Hematopoietic multipotent progenitor cell treated with erythropoietin and hydrocortisone succinate and interleukin-3 and kit ligand, for 17 days (in vitro differentiated cells): ENCODE data around the gene COL4A1.

Experiments
- DNase-seq: peaks from one replicate; pipeline ENCODE4 v3.0.0-alpha.2; 2015; ENCODE audit warnings: low spot score

COL4A1 gene

DNA sequence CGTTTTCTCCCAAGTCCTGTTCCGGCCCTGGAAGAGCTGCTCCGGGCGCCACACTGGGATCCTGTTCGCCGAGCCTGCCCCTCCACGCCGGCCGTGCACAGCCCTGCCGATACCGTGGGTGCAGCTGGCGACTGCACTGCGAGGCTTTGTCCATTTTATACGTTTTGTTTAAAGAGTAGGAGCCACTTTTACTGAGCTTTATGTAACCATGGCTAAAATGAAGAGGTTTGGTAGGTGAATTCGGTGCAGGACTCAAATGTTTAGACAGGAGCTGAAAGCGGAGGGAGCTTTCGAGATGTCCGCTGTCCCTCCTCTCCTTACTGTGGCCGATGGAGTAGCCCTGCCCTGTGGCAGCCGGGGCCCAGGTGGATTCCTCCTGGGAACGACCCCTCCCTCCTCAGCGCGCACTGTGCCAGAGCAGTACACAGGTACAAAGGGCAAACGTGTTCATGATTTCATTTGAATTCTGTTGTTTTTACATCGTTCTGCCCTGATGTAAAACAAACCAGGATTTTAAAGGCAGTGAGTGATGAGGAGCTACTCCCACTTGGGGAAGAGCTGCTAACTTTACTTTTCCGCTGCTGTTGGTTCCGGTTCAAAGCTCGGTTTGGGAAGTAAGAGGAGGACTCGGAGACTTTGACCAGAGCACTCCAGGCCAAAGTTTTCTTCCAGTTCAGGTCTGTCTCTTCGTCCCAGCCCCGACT is 1.9 kb upstream of the COL4A1 start:
- no peak for DNase-seq

DNA sequence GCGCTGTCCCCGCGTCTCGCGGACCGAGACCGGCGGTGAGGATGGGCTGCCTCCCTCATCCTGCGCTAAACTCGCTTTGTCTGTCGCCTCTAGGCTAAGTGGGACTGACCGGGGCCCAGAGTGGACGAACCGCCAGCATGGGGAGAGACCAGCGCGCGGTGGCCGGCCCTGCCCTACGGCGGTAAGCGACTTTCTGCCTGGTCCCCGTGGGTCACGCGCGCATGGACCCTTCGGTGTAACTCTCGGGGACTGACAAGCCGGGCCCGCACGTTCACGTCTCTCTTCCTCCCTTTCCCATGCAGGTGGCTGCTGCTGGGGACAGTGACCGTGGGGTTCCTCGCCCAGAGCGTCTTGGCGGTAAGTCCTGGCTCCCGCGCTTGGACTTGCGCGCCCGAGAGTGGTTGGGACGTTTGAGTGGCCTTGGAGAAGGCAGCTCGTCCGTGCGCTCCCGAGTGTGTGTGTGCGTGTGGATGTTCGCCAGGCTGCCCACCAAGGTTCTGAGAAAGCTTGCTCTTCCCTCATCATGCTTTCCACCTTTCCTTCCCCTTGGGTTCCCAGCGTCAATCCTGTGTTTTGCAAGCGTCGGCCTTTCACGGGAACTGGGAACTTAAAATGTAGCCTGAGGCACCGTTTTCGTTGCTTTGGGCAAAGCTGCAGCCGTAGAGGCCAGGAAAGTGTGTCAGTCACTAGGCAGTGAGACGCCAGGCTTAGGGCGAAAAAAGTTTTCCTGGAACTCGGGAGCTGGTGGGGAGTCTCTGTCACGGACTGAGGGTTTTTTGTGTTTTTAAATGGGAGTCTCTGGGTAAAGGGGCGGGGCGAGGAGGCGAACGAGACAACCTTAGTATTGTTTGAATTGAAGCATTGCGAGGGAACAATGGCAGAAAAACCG is 1.1 kb upstream of the COL4A1 start:
- DNase-seq = no peak

DNA sequence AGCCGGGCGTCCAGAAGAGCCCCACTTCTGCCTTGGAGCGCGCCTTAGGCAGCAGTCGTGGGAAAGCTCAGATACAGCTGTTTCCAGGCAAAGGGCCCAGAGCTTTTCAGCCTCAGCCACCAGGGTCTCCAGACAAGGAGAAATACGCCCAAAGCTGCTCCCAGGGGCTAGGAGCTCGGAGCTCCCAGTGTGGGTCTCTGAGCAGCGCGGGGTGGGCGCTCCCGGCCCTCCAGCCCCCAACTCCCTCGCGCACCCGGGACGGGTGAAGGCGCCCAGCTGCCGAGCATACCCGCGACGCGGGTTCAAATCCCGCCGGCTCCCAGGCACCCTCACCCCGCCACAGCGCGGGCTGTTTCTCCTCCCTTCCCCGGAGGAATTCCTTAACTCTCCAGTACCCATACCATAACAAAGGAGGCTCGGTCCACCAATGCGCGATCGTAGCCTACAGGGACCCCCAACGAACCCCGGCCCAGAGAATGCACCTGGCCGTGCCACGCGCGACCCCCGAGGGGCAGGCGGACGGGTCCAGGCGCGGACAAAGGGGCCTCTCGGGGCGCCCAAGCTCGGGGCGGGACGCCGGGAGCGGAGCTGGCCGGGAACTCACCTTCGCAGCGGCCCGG is 507 bp downstream of the COL4A1 start:
- DNase-seq = no peak

DNA sequence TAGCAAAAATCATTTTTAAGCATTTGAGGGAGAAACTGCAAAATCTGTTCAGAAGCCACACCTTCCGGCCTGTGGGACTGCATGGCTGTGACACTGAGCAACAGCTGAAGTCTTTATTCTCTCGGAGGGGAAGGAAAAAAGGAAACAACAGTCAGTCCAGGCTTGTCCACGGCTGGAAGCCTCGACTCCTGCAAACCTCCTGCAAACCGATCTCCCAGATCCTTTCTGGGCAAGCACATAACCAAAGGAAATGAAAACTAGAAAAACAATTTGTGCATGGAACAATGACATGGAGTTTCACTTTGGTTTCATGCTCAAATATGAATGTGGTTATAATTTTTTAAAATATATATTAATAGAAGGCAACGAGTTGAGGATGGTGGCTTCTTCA is 1.0 kb downstream of the COL4A1 start:
- no peak for DNase-seq

DNA sequence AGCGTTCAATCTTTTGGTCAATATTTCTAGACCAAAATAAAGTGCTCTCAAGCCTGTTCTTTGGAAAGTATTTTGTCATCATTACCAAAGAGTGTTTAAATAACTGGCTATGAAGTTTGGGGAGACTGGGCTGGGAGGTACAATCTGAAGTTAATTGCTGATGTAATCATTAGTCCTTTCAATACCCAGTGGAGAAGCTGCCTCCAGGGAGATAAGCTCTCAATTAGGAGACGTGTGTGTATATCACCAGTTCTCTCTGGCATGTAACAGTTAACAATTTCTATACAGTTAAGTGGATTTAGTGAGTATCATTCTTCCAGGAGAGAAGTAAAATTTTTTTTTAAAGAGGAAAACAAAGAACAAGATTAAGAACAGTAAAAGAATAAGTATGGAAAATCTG is 1.4 kb downstream of the COL4A1 start:
- no peak for DNase-seq

DNA sequence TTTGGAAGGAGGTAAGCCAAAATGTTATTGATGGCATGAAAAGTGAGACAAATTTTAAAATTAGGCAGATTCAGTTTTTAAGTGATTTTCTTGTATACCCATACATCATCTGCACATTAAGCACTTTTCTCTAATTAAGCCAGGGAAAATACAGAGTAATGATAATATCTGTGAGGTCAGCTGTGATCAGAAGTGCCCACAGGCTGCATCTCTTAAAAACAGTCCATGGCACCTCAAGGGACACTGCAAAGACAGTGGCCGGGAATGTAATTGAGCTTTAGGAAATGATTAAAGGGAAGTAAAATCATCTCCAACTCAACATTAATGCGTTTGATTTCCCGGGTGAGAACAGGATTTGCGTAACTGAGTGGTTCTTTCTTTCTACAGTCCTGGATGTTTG is 2.0 kb downstream of the COL4A1 start:
- no peak for DNase-seq

DNA sequence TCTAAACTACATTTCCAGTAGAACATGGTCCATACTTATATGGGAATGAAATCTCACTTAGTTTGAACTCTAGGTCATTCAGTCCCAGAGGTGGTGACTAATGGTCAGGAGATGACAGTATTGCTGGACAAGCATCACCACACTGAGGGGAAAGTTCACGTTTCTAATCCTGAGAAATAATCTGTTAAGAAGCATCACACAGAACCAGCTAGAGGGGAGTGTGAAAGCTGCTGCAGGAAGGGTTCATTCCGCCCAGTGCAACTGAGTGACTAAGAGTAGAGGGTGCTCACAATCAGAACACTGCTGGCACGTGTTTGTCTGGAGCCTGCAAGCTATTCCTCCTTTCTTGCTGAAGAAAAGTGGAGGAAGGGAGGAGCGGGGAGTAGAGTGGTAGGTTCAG is 2.7 kb downstream of the COL4A1 start:
- no peak for DNase-seq

DNA sequence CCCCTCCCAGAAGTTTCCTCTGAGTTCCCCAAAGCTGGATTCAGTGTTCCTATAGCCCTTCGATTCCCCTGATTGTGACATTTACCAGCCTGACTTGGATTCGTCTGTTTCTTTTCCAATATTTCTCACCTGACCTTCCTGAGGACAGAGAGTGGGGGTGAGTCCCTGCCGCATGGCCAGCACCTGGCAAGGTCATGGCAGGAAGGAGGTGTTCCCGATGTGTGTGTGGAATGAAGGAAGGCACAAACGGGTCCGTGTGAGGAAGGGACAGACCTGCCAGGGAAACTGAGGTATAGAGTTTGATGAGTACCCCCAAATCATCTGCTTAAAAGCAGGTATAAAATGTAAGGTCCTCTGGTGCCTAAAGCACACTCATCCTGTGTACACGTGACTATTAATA is 3.3 kb downstream of the COL4A1 start:
- no peak for DNase-seq

DNA sequence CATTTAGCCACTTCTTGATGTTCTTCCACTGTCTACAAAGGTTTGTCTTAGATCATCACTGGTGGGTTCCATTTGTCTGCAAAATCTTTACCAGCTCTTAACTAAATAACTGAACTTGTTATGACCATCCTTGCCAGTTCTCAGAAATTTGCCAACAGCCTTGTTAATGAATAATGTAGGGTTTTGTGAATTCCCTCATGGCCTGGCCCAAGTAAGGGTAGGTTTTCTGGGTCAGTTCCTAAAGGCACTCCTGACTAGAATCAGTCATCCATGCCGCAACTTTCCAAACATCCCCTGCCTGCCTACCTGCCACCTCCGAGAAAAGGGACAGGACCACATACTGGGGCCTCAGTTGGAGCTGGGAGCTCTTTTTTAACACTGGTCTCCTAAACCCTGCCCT is 4.0 kb downstream of the COL4A1 start:
- DNase-seq = no peak

DNA sequence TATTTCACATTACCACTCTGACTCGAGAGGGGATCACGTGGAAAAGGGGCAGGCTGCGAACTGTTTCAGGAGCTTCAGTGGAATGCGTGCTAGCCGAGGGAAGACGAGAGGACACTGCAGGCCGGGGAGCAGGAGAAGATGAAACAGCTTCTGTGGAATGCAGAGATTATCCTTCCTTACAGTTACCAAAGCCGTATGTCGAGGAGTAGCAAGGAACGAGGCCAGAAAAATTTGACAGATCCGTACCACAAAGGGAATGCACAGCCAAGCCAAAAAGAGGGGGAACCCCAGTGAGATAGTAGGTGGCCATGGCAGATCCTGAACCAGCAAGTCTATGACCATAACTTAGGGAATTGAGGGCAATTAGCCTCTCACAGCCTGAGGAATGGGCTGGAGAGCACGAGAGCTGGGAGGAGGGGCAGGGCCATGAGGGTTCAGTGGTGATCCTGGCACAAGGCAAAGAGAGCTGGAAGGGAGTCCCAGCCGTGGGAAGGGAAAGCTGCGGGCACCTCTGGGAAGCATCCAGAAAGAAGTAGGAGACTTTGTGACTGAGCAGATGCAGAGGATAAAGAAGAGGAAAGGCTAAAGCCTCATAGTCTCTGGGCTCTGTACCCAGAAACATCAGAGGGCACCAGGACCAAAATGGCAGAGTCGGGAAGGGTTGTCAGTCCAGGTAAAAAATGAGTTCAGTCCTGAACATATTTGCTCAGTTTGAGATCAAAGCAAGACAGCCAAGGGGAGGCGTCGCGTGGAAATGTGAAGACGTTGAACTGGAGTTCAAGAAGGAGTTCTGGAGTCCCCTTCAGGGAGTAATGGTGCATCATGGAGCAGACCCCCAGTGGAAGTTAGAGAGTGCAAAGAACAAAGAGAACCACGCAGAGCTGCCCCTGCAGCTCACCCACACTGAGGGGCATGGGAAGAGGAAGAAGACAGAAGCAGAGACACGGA is 5.1 kb downstream of the COL4A1 start:
- DNase-seq = no peak

DNA sequence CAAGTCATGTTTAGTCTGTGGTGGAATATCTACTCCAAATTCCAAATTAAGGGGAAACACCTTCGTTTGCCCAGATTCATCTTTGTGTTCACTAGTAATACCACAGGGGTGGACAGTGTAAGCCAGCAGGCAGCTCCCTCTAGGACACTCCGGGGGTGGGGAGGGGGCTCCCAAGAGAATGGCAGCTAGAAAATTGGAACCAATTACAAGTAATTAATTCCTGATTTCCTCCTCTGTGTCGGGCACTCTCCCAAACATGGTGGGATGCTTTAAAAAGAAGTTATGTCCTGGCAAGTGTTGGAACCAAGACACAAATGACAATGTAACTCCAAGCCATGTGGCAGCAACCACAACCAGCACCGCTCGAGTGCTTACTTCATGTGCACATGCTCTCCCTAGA is 5.9 kb downstream of the COL4A1 start:
- DNase-seq = no peak

DNA sequence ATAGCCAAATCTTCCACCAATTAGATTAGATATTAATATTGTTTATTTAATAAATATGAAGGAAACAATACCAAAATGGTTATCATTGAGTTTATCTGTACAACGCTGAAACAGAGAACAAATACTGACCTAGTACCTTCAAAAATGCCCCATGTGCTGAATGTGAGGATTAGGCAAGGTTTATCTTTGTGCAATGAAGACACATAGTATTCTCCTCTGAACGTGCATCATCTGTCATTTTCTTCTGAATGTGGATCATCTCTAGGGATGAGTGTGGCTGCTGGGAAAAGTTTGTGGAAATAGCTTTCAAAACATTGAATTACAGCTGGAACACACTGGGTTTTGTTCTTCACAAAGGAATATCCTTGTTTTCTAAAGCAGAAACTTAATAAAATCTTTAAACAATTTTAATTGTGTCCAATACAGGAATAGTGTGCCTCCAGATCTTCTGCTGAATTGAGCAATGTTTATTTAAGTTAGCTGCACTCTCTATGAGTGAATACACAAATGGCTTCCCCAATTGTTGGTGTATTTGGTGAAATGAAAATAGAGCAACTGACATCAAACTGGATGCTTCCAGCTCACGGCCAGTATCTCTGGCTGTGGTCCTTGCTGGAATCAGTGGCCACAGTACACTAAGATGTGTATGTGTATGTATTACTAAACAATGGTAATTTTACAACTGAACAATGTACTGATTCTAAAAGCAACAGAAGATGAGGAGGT is 6.7 kb downstream of the COL4A1 start:
- no peak for DNase-seq

DNA sequence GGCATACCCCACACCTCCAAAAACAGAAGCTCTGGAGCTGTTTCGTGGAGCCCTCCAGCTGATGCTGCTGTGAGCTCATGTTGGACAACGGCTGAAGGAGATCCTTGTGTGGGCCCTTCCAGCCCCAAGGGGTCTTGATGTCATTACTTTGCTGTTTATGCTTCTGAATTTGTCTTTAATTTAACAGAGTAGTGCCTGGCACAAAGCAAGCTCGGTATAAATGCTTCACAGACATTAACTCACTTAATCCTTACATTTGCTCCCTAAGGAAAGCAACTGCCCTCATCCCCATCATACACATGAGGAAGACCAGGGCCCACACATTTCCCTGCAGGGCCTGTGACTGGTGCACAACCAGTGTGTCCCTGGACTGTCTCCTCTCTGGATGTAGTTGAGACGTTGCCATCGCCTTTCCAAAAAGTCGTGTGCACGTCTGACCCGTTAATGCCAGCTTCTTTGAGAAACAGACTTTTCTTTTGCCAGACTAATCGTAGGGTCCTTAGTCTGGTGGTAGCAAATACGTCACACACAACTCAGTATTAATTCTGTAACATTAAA is 7.6 kb downstream of the COL4A1 start:
- DNase-seq = no peak

DNA sequence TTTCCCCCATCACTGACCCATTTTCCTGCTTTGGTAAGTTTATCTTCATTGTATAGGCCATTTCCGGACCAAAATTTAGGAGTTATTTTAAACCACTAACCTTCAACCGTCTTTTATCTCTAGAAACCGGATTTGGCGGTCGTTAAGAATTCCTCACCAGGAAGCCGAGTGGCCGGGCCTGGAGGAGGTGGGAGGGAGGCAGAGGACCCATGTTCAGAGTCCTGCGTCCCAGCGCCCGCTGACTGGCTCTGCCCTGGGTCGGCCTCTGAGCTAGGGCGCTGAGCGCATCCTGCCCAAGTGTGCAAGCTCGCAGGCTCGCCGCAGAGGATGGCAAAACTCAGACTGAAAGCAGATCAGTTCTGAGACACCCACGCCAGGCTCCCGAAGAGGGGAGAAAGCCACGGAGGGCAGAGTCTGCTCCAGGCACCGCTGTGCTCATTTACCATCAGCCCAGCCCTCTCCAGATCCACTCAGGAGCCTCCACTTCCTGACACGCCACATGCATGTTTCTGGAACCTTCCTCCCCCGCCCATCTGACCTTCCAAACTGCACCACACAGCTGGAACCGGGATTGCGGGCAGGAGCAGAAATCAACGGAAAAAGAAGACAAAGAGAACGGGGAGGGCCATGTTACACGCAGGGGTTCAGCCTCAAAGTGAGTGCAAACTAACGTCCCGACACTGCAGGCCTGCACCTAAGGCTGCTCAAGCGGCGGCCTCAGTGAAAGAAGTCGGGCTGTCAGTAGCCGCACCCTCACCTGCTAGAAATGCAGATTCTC is 8.3 kb downstream of the COL4A1 start:
- DNase-seq = no peak

DNA sequence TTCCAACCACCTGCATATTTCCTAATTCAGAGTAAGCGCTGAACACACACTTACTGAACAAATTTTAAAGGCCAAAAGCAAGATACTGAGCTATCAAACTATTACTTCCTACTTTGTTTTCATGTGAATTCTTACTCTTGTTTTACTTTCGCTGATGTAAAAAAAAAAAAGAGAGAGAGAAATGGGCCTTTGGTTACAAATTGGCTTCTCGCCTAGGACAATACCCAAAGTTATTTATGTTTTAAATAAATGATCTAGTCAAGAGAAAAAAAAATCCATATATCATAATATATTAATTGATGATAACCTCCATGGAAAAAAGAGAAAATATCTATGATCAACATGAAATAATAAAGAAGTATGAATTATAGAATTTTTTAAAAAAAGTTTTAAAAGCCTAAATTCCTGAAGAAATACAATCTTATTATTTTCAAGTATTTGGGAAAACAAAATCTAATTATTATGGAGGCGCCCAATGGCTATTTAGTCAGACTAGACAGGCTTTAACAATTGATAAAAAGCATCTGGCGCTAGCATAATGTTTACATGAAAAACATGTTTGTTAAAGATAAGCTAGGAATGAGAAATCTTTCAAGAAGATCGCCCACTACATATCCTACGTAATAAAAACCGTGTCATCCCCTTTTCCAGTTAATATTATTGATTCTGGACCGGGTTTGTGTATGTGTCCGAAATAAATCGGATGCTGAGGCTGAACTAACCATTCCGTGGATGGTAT is 9.0 kb downstream of the COL4A1 start:
- DNase-seq = no peak

DNA sequence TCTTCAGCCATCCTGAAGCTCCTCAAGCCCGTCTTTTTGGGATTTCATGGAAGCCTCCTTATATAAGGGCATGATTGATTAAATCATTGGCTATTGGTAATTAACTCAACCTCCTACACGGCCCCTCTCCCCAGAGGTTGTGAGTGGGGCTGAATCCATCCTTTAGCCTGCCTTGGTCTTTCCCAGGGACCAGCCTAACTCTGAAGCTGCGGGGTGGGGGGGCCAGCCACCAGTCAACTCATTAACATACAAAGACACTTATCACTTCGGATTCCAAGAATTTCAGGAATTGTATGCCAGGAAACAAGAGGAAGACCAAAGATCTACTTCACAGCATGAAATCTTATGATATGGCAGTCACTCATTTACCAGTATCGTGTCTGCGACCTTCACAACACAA is 9.9 kb downstream of the COL4A1 start:
- DNase-seq = no peak

DNA sequence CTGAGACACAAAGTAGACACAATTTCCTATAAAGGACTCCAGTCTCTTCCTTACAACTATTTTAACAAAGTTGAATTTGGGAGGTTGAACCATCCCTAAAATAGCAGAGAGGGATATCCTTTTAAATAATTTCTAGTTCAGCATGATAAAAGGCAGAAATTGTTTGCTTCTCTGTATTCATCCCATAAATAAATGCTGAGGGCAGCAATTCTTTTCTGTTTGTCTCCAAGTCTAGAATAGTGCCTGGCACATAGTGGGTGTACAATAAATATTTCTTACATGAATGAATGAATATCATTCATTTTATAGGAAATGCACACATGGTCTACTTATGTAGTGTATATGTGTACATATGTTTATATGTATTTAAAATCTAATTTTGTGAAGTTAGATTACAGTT is 12.3 kb downstream of the COL4A1 start:
- DNase-seq = no peak

DNA sequence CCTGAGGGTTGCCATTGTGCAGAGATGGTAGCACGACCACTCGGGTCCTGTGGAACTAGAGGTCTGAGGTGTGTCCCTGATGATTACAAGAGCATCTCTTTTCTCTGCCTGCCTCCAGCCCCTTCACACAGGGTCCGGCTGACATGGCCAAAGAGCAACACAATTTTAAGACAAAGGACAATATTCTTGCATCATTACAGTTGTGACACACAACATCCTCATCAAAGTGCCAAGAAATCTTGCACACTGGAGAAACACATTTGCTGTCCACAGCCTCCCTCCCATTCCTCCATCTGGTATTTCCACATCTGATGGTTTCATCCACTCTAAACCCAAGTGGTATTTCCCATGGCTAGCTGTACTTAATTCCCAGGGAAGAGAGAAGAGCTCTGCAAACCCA is 12.8 kb downstream of the COL4A1 start:
- DNase-seq = no peak

DNA sequence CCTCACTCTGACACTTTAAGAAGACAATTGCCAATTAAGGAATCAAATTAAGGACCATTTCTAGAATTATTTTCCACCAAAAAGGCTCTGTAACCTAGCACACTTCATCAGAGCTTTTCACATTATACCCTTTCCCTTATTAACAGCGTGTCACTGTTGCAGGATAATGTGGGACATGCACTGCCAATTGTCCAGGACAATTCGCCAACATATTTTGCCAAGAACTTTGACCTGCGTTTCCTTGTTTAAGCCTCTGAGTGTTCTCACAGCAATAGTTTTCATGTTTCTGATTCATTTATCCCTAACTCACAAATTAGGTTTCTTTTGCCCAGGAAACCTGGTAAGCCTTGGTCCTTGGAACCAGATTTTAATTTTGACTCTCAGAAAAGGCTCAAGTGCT is 13.3 kb downstream of the COL4A1 start:
- DNase-seq = no peak

DNA sequence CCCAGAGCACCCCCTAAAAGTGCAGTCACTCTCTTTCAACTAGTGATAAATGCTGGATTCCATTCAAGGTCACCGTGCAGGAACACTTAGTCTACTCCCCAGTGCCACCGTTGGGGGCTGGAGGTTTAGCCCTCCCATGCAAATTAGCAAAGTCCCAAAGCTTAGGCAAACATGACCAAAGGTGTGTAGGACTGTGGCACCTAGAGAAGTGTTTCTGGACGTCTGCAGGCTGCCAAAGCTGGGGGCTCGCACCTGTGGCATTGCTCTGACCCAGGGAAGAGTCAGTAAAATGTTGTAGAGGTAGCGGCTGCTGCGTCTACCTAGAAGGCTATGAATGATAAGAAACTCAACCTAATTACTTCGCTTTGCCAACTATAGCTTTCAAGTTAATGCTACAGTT is 13.9 kb downstream of the COL4A1 start:
- no peak for DNase-seq
